ENCODE data around the gene ANO4.

GRCh38 chr12:100953217-100953616 lies 158.6 kb downstream of the ANO4 start:
- no peak for TF ChIP-seq EZH2 (IDR thresholded peaks at IDR 0.05; ENCODE audit: borderline replicate concordance, insufficient read depth, low read depth, low read length, poor library complexity, severe bottlenecking)
- TF ChIP-seq, protein P1, sequence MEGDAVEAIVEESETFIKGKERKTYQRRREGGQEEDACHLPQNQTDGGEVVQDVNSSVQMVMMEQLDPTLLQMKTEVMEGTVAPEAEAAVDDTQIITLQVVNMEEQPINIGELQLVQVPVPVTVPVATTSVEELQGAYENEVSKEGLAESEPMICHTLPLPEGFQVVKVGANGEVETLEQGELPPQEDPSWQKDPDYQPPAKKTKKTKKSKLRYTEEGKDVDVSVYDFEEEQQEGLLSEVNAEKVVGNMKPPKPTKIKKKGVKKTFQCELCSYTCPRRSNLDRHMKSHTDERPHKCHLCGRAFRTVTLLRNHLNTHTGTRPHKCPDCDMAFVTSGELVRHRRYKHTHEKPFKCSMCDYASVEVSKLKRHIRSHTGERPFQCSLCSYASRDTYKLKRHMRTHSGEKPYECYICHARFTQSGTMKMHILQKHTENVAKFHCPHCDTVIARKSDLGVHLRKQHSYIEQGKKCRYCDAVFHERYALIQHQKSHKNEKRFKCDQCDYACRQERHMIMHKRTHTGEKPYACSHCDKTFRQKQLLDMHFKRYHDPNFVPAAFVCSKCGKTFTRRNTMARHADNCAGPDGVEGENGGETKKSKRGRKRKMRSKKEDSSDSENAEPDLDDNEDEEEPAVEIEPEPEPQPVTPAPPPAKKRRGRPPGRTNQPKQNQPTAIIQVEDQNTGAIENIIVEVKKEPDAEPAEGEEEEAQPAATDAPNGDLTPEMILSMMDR (IDR thresholded peaks at IDR 0.05): no peak

Data from B cell (primary cell).